Endothelial cell (in vitro differentiated cells): ENCODE measurements around the gene DOCK6. TPM values are rescaled to one million over a fixed set of nuclear protein-coding genes. Genes with fewer than 3 reads are reported as not detected.

Experiments used
- DNase-seq: peaks from one replicate; pipeline ENCODE4 v3.0.0; 2021; ENCODE audit warnings: low spot score
- H3K27ac Mint-ChIP-seq: one replicate; pipeline ENCODE4 v1.8.0; 2021; ENCODE audit warnings: mixed read lengths, inconsistent platforms; ENCODE audit not compliant: unreplicated experiment
- H3K27me3 Mint-ChIP-seq: one replicate; pipeline ENCODE4 v1.8.0; 2021; ENCODE audit warnings: mild to moderate bottlenecking, moderate library complexity, mixed read lengths, inconsistent platforms; ENCODE audit not compliant: unreplicated experiment
- H3K36me3 Mint-ChIP-seq: one replicate; pipeline ENCODE4 v1.8.0; 2021; ENCODE audit warnings: mild to moderate bottlenecking, low read depth, mixed read lengths, inconsistent platforms; ENCODE audit not compliant: unreplicated experiment
- H3K4me1 Mint-ChIP-seq: one replicate; pipeline ENCODE4 v1.8.0; 2021; ENCODE audit warnings: mild to moderate bottlenecking, mixed read lengths, inconsistent platforms; ENCODE audit not compliant: unreplicated experiment
- H3K4me3 Mint-ChIP-seq: one replicate; pipeline ENCODE4 v1.8.0; 2021; ENCODE audit warnings: mild to moderate bottlenecking, mixed read lengths, inconsistent platforms; ENCODE audit not compliant: unreplicated experiment
- H3K9me3 Mint-ChIP-seq: one replicate; pipeline ENCODE4 v1.8.0; 2021; ENCODE audit warnings: mixed read lengths, inconsistent platforms; ENCODE audit not compliant: unreplicated experiment
- total RNA-seq: library from RNA; stranded (reverse); fragmentation: NEBNext Ultra II Directional; extraction: Animal tissue kit (Norgen Biotek cat#: 25700); gene quantifications from one replicate; pipeline ENCODE4 v1.2.1, GENCODE V29; 2021; ENCODE audit not compliant: unreplicated experiment
- TF ChIP-seq, protein P1 (sequence below): fragments of 200-600 bp; sonication (generic); IDR thresholded peaks from one replicate; pipeline ENCODE4 v1.5.0; 2021; ENCODE audit warnings: antibody characterized with exemption; ENCODE audit not compliant: unreplicated experiment

Gene DOCK6
- total RNA-seq, 1 donor from 2014 or later: 411 TPM

DNA sequence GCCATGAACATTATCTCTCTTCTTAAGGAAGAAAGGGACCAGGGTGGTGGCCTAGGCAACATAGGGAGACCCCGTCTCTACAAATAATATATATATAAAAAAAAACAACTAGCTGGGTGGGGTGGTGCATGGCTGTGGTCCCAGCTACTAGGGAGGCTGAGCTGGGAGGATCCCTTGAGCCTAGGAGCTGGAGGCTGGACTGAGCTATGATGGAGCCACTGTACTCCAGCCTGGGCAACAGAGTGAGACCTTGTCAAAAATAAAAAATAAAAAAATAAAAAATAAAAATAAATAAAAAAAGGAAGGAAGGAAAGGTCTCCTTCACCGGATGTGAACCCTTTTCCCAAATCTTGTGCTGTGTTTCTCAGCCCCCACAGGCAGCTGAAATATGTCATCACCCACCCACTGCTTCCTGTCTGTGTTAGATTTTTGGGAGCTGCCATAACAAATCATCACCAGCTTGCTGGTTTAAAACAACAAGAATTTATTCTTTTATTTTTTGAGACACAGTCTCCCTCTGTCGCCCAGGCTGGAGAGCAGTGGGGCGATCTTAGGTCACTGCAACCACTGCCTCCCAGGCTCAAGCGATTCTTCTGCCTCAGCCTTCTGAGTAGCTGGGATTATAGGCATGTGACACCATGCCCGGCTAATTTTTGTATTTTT lies 24.1 kb upstream of the DOCK6 start:
- Mint-ChIP-seq H3K4me1 (no peaks in the 10 kb centered on the region), H3K27ac (no peak overlapping the region), H3K27me3 (no peaks in the 10 kb centered on the region), H3K4me3 (no peak overlapping the region), H3K9me3 (no peaks in the 10 kb centered on the region), H3K36me3 (no peaks in the 10 kb centered on the region)
- DNase-seq: no peak
- TF ChIP-seq, protein P1, sequence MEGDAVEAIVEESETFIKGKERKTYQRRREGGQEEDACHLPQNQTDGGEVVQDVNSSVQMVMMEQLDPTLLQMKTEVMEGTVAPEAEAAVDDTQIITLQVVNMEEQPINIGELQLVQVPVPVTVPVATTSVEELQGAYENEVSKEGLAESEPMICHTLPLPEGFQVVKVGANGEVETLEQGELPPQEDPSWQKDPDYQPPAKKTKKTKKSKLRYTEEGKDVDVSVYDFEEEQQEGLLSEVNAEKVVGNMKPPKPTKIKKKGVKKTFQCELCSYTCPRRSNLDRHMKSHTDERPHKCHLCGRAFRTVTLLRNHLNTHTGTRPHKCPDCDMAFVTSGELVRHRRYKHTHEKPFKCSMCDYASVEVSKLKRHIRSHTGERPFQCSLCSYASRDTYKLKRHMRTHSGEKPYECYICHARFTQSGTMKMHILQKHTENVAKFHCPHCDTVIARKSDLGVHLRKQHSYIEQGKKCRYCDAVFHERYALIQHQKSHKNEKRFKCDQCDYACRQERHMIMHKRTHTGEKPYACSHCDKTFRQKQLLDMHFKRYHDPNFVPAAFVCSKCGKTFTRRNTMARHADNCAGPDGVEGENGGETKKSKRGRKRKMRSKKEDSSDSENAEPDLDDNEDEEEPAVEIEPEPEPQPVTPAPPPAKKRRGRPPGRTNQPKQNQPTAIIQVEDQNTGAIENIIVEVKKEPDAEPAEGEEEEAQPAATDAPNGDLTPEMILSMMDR: no peak

DNA sequence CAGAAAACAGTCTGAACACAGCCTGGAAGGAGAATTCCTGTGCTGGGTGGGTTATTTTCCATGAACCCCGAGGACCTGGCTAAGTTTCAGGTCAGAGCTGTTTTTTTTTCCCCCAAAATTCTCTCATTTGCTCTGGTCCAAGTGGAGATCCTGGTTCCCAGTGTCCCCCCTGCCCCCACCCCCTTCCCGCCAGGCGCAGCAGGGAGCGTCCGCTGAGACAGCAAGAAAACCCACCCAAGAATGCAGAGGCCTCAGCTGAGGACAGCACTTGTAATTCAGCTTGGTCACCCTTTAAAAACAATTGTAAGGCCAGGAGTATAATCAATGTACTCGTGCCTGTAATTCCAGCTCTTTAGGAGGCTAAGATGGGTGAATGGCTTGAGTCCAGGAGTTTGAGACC lies 22.2 kb upstream of the DOCK6 start:
- peaks cover 5% of the 10 kb centered on the region for H3K4me1 Mint-ChIP-seq
- no peak overlapping the region for H3K4me3 Mint-ChIP-seq
- H3K36me3 Mint-ChIP-seq: no peaks in the 10 kb centered on the region
- TF ChIP-seq, protein P1: no peak
- H3K9me3 Mint-ChIP-seq: no peaks in the 10 kb centered on the region
- no peak overlapping the region for H3K27ac Mint-ChIP-seq
- peaks cover 2% of the 10 kb centered on the region for H3K27me3 Mint-ChIP-seq
- no peak for DNase-seq

- peaks cover 9% of the 10 kb centered on the region for H3K4me1 Mint-ChIP-seq
- TF ChIP-seq, protein P1: no peak
- no peak overlapping the region for H3K27ac Mint-ChIP-seq
- no peaks in the 10 kb centered on the region for H3K36me3 Mint-ChIP-seq
- no peak for DNase-seq
- no peak overlapping the region for H3K4me3 Mint-ChIP-seq
- peaks cover 2% of the 10 kb centered on the region for H3K27me3 Mint-ChIP-seq
- H3K9me3 Mint-ChIP-seq: no peaks in the 10 kb centered on the region
These were observed 19.2 kb upstream of the DOCK6 start for GRCh38 chr19:11281356-11282049.

DNA sequence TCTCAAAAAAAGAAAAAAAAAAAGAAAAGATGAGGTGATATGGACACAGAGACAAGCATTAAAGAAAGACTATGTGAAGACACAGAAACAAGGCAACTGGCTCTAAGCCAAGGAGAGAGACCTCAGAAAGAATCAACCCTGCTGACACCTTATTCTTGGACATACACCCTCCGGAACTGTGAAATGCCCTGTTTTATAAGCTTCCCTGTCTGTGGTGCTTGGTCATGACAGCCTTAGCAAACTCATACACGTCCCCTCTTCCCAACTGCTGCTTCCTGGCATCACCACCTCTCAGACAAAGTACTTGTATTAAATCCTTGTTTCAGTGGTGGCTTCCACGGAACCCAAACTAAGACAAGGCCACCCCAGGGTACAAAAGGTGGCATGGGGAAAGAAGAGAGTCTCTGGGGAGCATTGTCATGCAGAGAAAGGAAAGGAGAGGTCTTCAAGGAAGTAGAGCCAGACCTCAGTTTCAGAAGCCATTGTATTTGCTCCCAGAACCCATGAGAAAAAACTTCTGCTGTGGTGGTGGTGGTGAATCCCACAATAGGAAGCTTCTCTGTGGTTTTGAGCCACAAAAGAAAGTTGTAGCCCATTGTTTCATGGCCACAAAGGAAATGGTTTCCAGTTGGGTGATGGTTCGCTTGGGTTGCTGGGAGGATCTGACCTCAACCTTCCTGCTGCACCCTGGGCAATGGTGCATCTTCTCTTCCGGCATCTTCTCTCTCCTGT lies 17.3 kb upstream of the DOCK6 start:
- TF ChIP-seq, protein P1: no peak
- peaks cover 14% of the 10 kb centered on the region for H3K4me1 Mint-ChIP-seq
- DNase-seq: no peak
- no peaks in the 10 kb centered on the region for H3K36me3 Mint-ChIP-seq
- H3K4me3 Mint-ChIP-seq: no peak overlapping the region
- H3K9me3 Mint-ChIP-seq: no peaks in the 10 kb centered on the region
- H3K27me3 Mint-ChIP-seq: peaks cover 2% of the 10 kb centered on the region
- H3K27ac Mint-ChIP-seq: peak overlapping the region; percentile 93
